Hematopoietic multipotent progenitor cell treated with erythropoietin and hydrocortisone succinate and interleukin-3 and kit ligand, for 15 days (in vitro differentiated cells): Measurements from ENCODE around the gene PTGR2.
"Not testable (repeated sequence)": the region's sequence is repeated elsewhere in the genome, so short reads cannot be mapped to it uniquely, and the experiment has no call there.

Source experiments
- DNase-seq: peaks from one replicate; pipeline ENCODE4 v3.0.0-alpha.2; 2015; ENCODE audit warnings: low spot score

PTGR2 gene

DNA sequence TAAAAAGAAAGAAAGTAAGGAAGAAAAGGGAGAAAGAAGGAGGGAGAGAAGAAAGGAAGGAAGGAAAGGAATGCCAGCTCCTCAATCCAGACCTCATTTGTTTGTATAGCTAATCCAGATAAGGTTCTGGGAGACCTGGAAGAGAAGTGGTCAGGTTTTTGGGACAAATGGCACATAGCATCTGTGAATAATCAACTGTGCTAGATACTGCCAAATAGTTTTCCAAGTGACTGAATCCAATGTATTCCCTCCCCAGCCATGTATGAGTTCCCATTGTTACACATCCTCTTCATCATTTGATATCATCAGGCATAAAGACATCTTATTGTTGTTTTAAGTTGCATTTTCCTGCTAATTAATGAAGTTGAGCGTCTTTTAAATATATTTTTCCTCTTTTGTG lies 18.6 kb upstream of the PTGR2 start:
- DNase-seq: no peak

DNA sequence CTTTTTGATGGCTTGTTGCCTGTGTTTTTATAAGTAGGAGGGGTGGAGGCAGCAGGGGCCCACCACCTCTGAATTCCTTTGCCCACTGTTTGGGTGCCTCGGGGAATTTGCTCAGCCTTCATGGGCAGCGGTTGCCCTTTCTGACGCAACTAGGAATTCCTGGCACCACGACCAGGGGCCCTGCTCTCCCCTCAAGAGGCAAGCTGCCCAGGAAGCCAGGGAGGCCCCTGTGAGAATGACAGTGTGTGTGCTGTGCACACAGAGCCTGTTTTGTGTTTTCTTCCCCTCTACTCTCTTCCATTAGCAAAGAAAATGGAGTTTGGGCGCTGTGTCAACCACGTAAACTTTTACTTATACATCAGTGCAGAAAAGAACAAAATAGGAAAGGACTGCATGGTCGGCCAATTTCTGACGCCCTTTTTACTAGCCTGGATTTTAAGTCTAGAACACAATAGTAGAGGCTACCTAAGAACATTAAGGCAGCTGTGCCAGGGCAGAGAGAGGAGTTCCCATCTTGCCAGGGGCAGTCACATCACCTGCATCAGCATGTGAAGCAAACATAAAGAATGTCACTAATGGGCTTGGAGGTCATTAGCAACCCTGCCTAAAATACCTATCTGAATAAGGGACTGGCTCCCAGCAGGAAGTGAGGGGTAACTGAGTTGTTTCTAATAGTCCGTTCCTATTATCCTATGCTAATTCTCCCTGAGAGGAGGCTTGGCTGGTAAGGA lies 17.9 kb upstream of the PTGR2 start:
- DNase-seq: no peak

DNA sequence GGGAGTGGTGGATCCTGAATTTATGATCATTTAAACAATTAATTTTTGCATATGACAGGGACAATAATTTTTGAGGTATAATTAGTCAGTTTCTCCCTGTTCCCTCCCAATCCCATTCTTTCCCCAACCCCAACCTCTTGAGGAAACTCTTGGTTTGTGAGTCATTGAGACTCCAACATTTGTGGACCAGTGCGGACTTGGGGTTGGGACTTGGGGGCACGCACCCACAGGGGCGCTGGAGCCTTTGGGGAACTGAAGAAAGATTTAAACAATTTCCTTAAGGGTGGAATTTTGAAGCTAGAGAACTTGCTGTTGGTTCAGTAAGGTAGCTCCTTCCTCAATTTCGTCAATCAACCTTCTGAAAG lies 17.4 kb upstream of the PTGR2 start:
- no peak for DNase-seq

DNA sequence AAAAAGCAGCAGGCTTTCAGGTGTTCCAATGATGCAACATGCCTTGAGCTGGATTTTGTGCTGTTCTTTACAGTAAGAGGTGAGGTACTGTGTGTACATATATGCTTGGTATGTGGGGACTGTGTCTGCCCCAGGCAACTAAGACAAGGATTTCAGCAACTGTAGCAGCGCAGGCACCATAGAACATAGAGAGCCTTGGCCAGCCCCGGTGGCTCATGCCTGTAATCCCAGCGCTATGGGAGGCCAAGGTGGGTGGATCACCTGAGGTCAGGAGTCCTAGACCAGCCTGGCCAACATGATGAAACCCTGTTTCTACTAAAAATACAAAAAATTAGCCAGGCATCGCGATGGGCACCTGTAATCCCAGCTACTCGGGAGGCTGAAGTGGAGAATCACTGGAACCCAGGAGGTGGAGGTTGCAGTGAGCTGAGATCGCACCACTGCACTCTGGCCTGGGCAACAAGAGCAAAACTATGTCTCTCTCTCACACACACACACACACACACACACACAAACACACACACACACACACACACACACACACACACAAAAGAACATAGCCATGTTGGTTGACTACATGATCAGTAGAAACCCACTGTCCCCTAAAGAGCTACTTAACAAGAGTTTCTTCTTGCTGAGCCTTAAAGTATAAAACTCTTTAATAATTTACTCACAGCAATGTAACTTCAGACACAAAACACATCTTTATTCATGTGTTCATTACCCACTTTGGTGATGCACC lies 13.2 kb upstream of the PTGR2 start:
- DNase-seq: not testable (repeated sequence)

- no peak for DNase-seq
Measured at GRCh38 chr14:73842201-73842600, 9.4 kb upstream of the PTGR2 start.

GRCh38 chr14:73842851-73843250 lies 8.8 kb upstream of the PTGR2 start:
- DNase-seq: no peak

- DNase-seq: no peak
Measured at GRCh38 chr14:73843296-73843695, 8.3 kb upstream of the PTGR2 start.

DNA sequence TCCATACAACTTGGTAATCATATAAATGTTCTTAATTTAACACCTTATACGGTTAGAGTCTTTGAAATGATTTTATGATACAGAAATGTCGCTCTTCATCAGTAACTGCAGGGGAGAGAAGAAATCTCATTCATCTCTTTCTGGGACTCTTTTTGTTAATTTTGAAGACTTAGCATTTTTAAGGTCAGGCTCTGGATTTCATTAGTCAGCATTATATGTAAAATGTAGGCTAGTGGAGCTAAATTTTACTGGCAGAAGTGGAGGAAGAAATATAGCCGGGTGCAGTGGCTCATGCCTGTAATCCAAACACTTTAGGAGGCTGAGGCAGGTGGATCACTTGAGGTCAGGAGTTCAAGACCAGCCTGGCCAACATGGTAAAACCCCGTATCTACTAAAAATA lies 4.7 kb upstream of the PTGR2 start:
- no peak for DNase-seq

DNA sequence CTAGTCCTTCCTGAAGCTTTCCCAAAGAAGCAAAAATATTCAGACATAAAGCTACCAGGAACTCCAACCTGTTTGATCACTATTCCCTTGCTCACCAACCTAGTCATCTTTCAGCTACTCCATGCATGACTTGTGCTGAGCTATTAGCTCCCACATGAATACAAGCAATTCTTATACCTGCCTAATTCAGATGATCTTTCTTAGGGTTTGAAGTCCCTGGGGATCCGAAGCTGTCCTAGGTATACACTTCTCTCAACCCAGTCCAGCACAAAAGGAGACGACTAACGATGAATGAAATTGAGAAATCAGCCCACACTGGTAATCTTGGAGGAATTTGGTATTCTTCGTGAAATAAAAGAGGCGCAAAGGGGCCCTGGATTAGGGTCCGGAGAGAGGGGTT lies 631 bp upstream of the PTGR2 start:
- DNase-seq: no peak

DNA sequence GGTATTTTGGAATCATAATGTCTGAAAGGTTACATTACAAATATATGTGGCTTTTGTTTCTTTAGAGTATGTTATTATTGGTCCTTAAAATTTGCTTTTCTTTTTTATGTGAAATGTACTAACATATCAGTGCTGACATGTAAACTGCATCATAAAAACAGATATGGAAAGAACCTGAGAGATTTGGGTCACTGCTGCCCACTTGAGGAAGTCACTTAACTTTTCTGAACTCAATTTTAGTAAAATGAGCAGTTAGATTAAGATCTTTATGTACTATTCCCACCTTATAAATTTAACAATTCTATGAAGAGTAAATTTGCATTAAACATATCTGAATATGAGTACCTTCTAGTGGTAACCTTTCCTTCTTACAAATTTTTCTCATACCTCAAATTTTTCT lies 7.5 kb downstream of the PTGR2 start:
- DNase-seq: no peak

DNA sequence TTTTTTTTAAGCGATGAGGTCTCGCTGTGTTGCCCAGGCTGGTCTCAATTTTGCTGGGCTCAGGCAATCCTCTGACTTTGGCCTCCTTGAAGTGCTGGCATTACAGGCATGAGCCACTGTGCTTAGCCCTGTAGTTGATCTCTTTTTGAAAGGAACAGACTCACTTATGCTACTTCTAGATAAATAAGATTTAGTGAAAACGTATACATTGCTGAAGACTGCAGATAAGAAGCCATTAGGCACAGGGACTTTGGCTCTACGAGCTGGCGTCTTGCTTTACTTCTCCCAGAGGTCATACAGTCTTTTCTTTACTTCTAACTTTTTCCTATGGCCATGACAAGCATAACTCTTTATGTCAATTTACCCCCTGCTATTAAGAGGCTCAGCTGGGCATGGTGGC lies 9.4 kb downstream of the PTGR2 start:
- DNase-seq: peak; percentile 33

DNA sequence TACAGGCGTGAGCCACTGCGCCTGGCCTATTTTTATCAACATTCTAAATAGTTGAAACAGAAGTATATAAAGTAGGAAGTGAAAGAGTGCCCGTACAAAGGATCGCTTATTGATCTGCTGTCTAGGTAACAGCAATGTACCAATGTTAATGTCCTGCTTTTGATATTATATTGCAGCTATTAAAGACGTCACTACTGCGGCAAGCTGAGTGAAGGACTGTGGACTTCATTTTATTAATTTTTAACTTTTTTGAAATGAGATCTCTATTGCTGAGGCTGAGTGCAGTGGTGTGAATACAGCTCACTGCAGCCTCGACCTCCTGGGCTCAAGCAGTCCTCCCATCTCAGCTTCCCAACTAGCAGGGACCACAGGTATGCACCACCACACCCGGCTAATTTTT lies 10.8 kb downstream of the PTGR2 start:
- no peak for DNase-seq

- no peak for DNase-seq
Measured at GRCh38 chr14:73863209-73863608, 11.6 kb downstream of the PTGR2 start.

DNA sequence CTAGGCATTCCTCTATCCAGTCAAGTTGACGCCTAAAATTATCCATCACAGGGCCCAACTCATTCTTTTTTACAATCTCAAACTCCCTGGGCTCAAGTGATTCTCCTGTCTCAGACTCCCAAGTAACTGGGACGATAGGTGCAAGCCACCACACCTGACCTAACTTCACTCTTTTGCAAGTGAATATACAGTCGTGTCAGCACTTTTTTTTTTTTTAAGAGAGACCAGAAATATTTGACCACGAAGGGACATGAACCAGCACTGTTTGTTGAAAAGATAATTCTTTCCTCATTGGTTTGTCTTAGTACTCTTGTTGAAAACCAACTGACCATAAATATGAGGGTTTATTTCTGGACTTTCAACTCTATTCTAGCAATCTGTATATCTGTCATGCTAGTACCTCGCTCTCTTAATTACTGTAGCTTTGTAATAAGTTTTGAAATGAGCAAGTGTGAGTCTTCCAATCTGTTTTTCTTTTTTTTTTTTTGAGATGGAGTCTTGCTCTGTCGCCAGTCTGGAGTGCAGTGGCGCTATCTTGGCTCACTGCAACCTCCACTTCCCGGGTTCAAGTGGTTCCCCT lies 14.0 kb downstream of the PTGR2 start:
- no peak for DNase-seq

GRCh38 chr14:73869754-73870153 lies 18.1 kb downstream of the PTGR2 start:
- DNase-seq: not testable (repeated sequence)

GRCh38 chr14:73870525-73871235 lies 19.0 kb downstream of the PTGR2 start:
- DNase-seq: no peak

GRCh38 chr14:73873660-73874059 lies 22.0 kb downstream of the PTGR2 start:
- no peak for DNase-seq

DNA sequence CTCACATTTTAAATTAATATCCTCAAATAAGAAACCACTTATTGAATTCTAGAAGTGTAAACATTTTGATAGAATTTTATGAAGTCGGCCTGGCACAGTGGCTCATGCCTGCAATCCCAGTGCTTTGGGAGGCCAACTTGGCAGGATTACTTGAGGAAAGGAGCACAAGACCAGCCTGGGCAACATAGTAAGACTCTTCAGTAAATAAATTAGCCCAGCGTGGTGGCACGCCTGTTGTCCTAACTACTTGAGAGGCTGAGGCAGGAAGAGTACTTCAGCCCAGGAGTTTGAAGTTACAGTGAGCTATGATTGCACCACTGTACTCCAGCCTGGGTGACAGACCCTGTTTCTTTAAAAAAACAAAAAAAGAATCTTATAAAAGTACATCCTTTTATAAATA lies 26.2 kb downstream of the PTGR2 start:
- no peak for DNase-seq

DNA sequence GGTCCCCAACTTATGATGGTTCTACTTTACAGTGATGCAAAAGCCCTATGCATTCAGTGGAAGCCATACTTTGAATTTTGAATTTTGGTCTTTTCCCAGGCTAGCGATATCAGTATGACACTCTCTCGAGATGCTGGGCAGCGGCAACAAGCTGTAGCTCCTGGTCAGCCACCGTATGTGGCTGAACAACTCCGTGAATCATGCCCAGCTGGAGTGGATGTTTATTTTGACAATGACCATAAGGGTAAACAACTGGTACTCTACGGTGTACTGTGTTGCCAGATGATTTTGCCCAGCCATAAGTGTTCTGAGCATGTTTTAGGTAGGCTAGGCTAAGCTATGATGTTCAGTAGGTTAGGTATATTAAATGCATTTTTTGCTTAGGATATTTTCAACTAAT lies 26.8 kb downstream of the PTGR2 start:
- no peak for DNase-seq

DNA sequence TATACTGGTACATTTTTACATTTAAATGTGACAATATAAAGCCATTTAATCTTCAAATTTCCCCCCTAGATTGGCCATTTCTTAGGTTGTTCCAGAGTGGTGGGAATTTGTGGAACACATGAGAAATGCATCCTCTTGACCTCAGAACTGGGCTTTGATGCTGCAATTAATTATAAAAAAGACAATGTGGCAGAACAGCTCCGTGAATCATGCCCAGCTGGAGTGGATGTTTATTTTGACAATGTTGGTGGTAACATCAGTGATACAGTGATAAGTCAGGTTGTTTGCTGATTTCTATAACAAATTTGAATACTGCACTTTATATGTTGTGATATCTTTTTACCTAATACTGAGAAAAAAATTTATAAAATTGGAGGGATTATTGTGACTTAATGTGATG lies 27.4 kb downstream of the PTGR2 start:
- no peak for DNase-seq

DNA sequence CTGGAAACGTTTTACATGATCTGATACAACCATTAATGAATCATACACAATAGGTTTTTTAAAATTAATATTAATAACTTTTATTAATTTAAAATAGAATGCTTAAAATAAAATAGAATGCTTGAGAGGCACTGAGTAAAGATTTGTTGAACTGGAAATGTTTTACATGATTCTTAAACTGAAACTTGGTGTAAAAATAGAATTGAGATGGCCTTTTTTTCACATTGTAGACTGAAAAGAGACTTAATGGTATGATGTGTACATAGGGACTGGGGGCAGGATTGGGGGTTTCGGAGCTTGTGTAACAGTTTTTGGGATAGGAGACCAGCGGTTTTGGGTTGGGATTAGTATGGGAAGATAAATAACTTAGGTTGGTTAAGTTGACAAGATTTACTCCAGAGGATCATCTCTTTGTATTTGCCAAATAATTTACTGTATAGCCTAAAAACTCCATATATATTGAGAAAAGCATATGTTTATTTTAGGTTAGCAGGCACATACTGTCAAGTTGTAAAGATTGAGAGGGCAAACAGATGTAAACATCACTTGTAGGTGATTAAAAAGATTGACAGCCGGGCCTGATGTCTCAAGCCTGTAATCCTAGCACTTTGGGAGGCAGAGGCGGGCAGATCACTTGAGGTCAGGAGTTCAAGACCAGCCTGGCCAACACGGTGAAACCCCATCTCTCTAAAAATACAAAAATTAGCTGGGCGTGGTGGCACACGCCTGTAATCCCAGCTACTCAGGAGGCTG lies 33.0 kb downstream of the PTGR2 start:
- DNase-seq: no peak
